Chondrocyte (in vitro differentiated cells): ENCODE data around the gene MICAL3. TPM values are rescaled to one million over a fixed set of nuclear protein-coding genes. Genes with fewer than 3 reads are reported as not detected.
A peak's percentile ranks its signal among the peaks of the same experiment; 100 is the strongest.
"Not testable (repeated sequence)": the region's sequence is repeated elsewhere in the genome, so short reads cannot be mapped to it uniquely, and the experiment has no call there.

Source experiments
- DNase-seq: peaks from one replicate; pipeline ENCODE4 v3.0.0; 2021; ENCODE audit warnings: mixed read lengths, low spot score
- H3K27ac Mint-ChIP-seq: one replicate; pipeline ENCODE4 v1.8.0; 2021; ENCODE audit warnings: mild to moderate bottlenecking, moderate library complexity, mixed read lengths; ENCODE audit not compliant: unreplicated experiment
- H3K27me3 Mint-ChIP-seq: 2 replicates; pipeline ENCODE4 v1.8.0; 2021; ENCODE audit warnings: low read depth, mixed read lengths
- H3K36me3 Mint-ChIP-seq: 2 replicates; pipeline ENCODE4 v1.8.0; 2021; ENCODE audit warnings: low read depth, mixed read lengths
- H3K4me1 Mint-ChIP-seq: 2 replicates; pipeline ENCODE4 v1.8.0; 2021; ENCODE audit warnings: low read depth, mild to moderate bottlenecking, mixed read lengths
- H3K4me3 Mint-ChIP-seq: one replicate; pipeline ENCODE4 v1.8.0; 2021; ENCODE audit warnings: mild to moderate bottlenecking, moderate library complexity, mixed read lengths; ENCODE audit not compliant: unreplicated experiment
- H3K9me3 Mint-ChIP-seq: 2 replicates; pipeline ENCODE4 v1.8.0; 2021; ENCODE audit warnings: low read depth, mixed read lengths
- total RNA-seq: library from RNA; stranded (reverse); gene quantifications from 3 replicates; pipeline ENCODE4 v1.2.1, GENCODE V29; 2021
- TF ChIP-seq, protein P1 (sequence below): fragments of 200-600 bp; sonication (generic); IDR thresholded peaks from 2 replicates; pipeline ENCODE4 v1.5.0; 2021; ENCODE audit warnings: antibody characterized with exemption, mild to moderate bottlenecking, moderate library complexity

Gene MICAL3
- total RNA-seq, 1 donor from 2014 or later: 68.2 TPM

GRCh38 chr22:18042685-18043084 lies 18.3 kb upstream of the MICAL3 start:
- no peaks in the 10 kb centered on the region for H3K36me3 Mint-ChIP-seq

GRCh38 chr22:18040898-18041297 lies 16.5 kb upstream of the MICAL3 start:
- not testable (repeated sequence) for H3K27me3 Mint-ChIP-seq, H3K36me3 Mint-ChIP-seq

More at GRCh38 chr22:18042685-18043084, 18.3 kb upstream of the MICAL3 start:
- Mint-ChIP-seq H3K4me1 (peaks cover 27% of the 10 kb centered on the region), H3K9me3 (no peaks in the 10 kb centered on the region), H3K27ac (peak overlapping the region; percentile 85), H3K4me3 (no peak overlapping the region), H3K27me3 (no peaks in the 10 kb centered on the region)
- TF ChIP-seq, protein P1, sequence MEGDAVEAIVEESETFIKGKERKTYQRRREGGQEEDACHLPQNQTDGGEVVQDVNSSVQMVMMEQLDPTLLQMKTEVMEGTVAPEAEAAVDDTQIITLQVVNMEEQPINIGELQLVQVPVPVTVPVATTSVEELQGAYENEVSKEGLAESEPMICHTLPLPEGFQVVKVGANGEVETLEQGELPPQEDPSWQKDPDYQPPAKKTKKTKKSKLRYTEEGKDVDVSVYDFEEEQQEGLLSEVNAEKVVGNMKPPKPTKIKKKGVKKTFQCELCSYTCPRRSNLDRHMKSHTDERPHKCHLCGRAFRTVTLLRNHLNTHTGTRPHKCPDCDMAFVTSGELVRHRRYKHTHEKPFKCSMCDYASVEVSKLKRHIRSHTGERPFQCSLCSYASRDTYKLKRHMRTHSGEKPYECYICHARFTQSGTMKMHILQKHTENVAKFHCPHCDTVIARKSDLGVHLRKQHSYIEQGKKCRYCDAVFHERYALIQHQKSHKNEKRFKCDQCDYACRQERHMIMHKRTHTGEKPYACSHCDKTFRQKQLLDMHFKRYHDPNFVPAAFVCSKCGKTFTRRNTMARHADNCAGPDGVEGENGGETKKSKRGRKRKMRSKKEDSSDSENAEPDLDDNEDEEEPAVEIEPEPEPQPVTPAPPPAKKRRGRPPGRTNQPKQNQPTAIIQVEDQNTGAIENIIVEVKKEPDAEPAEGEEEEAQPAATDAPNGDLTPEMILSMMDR: no peak
- DNase-seq: no peak

GRCh38 chr22:18035751-18036150 lies 11.4 kb upstream of the MICAL3 start:
- no peaks in the 10 kb centered on the region for H3K36me3 Mint-ChIP-seq
- H3K4me3 Mint-ChIP-seq: no peak overlapping the region
- TF ChIP-seq, protein P1: no peak
- no peak for DNase-seq
- H3K27me3 Mint-ChIP-seq: no peaks in the 10 kb centered on the region
- H3K4me1 Mint-ChIP-seq: peaks cover 49% of the 10 kb centered on the region
- H3K27ac Mint-ChIP-seq: no peak overlapping the region
- no peaks in the 10 kb centered on the region for H3K9me3 Mint-ChIP-seq

More at GRCh38 chr22:18040898-18041297, 16.5 kb upstream of the MICAL3 start:
- H3K4me1 Mint-ChIP-seq: peaks cover 33% of the 10 kb centered on the region
- H3K27ac Mint-ChIP-seq: peak overlapping the region; percentile 5
- DNase-seq, H3K9me3 Mint-ChIP-seq, H3K4me3 Mint-ChIP-seq: not testable (repeated sequence)

GRCh38 chr22:18034076-18034475 lies 9.7 kb upstream of the MICAL3 start:
- H3K4me1 Mint-ChIP-seq: peaks cover 49% of the 10 kb centered on the region
- peak overlapping the region; percentile 67 for H3K27ac Mint-ChIP-seq
- no peak overlapping the region for H3K4me3 Mint-ChIP-seq
- TF ChIP-seq, protein P1: peak; percentile 34
- H3K36me3 Mint-ChIP-seq: no peaks in the 10 kb centered on the region
- no peaks in the 10 kb centered on the region for H3K27me3 Mint-ChIP-seq
- DNase-seq: no peak
- no peaks in the 10 kb centered on the region for H3K9me3 Mint-ChIP-seq

DNA sequence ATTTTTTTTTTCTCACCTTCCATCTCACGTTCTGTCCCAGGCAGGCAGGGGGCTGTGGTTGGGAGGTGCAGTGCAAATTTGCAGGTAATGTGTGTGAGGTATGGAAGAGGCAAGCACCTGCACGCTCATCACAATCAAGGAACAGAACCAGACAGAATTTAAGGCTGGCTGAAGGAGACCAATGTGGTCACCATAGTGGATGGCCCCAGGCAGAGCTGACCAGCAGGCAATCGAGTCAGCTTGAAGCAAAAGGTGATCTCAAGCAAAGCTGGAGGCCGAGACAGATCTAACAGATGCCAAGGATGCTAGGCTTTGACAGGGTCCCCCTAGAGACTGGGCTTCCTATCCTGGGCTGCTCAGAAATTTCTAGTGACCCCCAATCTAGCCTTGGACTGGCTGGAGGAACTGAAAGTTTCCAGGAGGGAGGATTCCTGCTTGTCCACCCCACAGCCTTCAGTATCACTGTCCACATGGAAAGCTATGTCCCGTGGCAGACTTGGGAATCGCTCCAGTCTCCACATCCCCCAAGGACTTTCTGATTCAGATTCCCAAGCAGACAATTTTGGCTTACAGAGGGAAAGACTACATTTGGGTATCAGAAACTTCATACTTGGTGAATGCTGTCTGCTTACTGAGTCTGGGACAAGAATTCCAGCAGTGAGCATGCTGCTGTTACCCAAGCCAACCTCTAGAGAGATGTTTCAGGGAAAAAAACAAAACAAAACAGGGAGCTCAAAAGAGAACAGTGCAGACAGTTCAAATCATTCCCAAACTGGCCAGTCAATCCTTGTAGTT lies 9.0 kb upstream of the MICAL3 start:
- no peak overlapping the region for H3K4me3 Mint-ChIP-seq
- H3K9me3 Mint-ChIP-seq: no peaks in the 10 kb centered on the region
- peak overlapping the region; percentile 67 for H3K27ac Mint-ChIP-seq
- peaks cover 49% of the 10 kb centered on the region for H3K4me1 Mint-ChIP-seq
- DNase-seq: no peak
- no peaks in the 10 kb centered on the region for H3K36me3 Mint-ChIP-seq
- TF ChIP-seq, protein P1: peak; percentile 55
- H3K27me3 Mint-ChIP-seq: no peaks in the 10 kb centered on the region
